Measurements from ENCODE around the gene KLHL35.

- TF ChIP-seq POLR2A (IDR thresholded peaks at IDR 0.05), result no peak
- TF ChIP-seq EP300 (IDR thresholded peaks at IDR 0.05), result no peak
- TF ChIP-seq CTCF (IDR thresholded peaks at IDR 0.05), result no peak
- no peak for TF ChIP-seq POLR2AphosphoS5 (IDR thresholded peaks at IDR 0.05)
These were observed 30.8 kb downstream of the KLHL35 start for GRCh38 chr11:75402002-75402773.
